Tibial nerve (tissue), 3 donors: ENCODE results near the gene TRIM17.

Experiments
- CTCF ChIP-seq, 5 experiments: fragments of 200-600 bp in 3 of 5; fragments of 450-650 bp in 2 of 5; sonication (generic) in 3 of 5; IDR thresholded peaks; one replicate each; pipeline ENCODE4 v1.5.1; 2016 to 2019; ENCODE audit warnings: antibody characterized with exemption in 5 of 5, mild to moderate bottlenecking in 3 of 5, moderate library complexity in 2 of 5
- POLR2A ChIP-seq, 2 donors: fragments of 450-650 bp; IDR thresholded peaks; one replicate each; pipeline ENCODE4 v1.6.1; 2017; ENCODE audit warnings: antibody characterized with exemption in 2 of 2, mild to moderate bottlenecking in 2 of 2, moderate library complexity in 2 of 2

GRCh38 chr1:228430243-228430642, 13.6 kb upstream of the TRIM17 start:
- TF ChIP-seq CTCF (IDR thresholded peaks at IDR 0.05) (no peak), POLR2A (IDR thresholded peaks at IDR 0.05) (no peak)
